Neural progenitor cell (in vitro differentiated cells): ENCODE results near the gene ADAMTS14. TPM values are rescaled to one million over a fixed set of nuclear protein-coding genes. Genes with fewer than 3 reads are reported as not detected.

Experiments used
- DNase-seq: peaks from one replicate; pipeline ENCODE4 v3.0.0-alpha.2; 2016; ENCODE audit warnings: low spot score
- H2AFZ ChIP-seq: fragments of 200-600 bp; sonication (generic); replicated peaks from 2 replicates; pipeline ENCODE4 v1.6.1; 2016; ENCODE audit warnings: antibody characterized with exemption
- H3F3A ChIP-seq: fragments of 200-600 bp; sonication (generic); 2 replicates; pipeline ENCODE4 v1.6.1; 2016; ENCODE audit warnings: antibody characterized with exemption, low read depth
- H3K27ac ChIP-seq: fragments of 200-600 bp; sonication (generic); 2 replicates; pipeline ENCODE4 v1.5.1; 2016; ENCODE audit warnings: mild to moderate bottlenecking
- H3K27me3 ChIP-seq: fragments of 200-600 bp; sonication (generic); 2 replicates; pipeline ENCODE4 v1.6.1; 2016; ENCODE audit warnings: mild to moderate bottlenecking, moderate library complexity
- H3K36me3 ChIP-seq: fragments of 200-600 bp; sonication (generic); 2 replicates; pipeline ENCODE4 v1.5.1; 2016
- H3K4me1 ChIP-seq: fragments of 200-600 bp; sonication (generic); 2 replicates; pipeline ENCODE4 v1.6.1; 2016; ENCODE audit warnings: mixed run types
- H3K4me2 ChIP-seq: fragments of 200-600 bp; sonication (generic); 2 replicates; pipeline ENCODE4 v1.6.1; 2016
- H3K4me3 ChIP-seq: fragments of 200-600 bp; sonication (generic); 2 replicates; pipeline ENCODE4 v1.5.1; 2016
- H3K79me2 ChIP-seq: fragments of 200-600 bp; sonication (generic); 2 replicates; pipeline ENCODE4 v1.6.1; 2016; ENCODE audit warnings: low read depth
- H3K9ac ChIP-seq: fragments of 200-600 bp; sonication (generic); 2 replicates; pipeline ENCODE4 v1.6.1; 2016
- H3K9me3 ChIP-seq: fragments of 200-600 bp; sonication (generic); 2 replicates; pipeline ENCODE4 v1.5.1; 2016; ENCODE audit warnings: low read depth
- H4K20me1 ChIP-seq: fragments of 200-600 bp; sonication (generic); 2 replicates; pipeline ENCODE4 v1.6.1; 2016; ENCODE audit warnings: low read depth
- H3K27ac Mint-ChIP-seq: 3 replicates; pipeline ENCODE4 v1.8.0; 2021; ENCODE audit warnings: mixed read lengths
- H3K27me3 Mint-ChIP-seq: 2 replicates; pipeline ENCODE4 v1.8.0; 2022; ENCODE audit warnings: low read depth, mild to moderate bottlenecking, inconsistent platforms, moderate library complexity, mixed read lengths; ENCODE audit not compliant: insufficient read depth
- H3K36me3 Mint-ChIP-seq: 3 replicates; pipeline ENCODE4 v1.8.0; 2021; ENCODE audit warnings: mixed read lengths
- H3K4me1 Mint-ChIP-seq: 3 replicates; pipeline ENCODE4 v1.8.0; 2021; ENCODE audit warnings: mixed read lengths
- H3K4me3 Mint-ChIP-seq: 3 replicates; pipeline ENCODE4 v1.8.0; 2021; ENCODE audit warnings: mild to moderate bottlenecking, moderate library complexity, mixed read lengths
- H3K9me3 Mint-ChIP-seq: 3 replicates; pipeline ENCODE4 v1.8.0; 2020; ENCODE audit warnings: mixed read lengths
- EZH2 ChIP-seq: fragments of 200-600 bp; sonication (generic); IDR thresholded peaks from 2 replicates; pipeline ENCODE4 v1.6.1; 2017; ENCODE audit warnings: antibody characterized with exemption, mild to moderate bottlenecking, moderate library complexity
- EZH2phosphoT487 ChIP-seq: fragments of 200-600 bp; sonication (generic); IDR thresholded peaks from 2 replicates; pipeline ENCODE4 v1.6.1; 2017; ENCODE audit warnings: antibody characterized with exemption
- total RNA-seq: library from RNA; depleted of rRNA; stranded (reverse); fragments of >200 nt; gene quantifications from 2 replicates; pipeline ENCODE4 v1.2.3, GENCODE V29; 2015; ENCODE audit warnings: low replicate concordance
- TF ChIP-seq, protein P1 (sequence below): fragments of 200-600 bp; sonication (generic); IDR thresholded peaks from 2 replicates; pipeline ENCODE4 v1.5.1; 2017; ENCODE audit warnings: antibody characterized with exemption, mild to moderate bottlenecking

The ADAMTS14 gene
- total RNA-seq, 1 donor from 2014 or later, result not detected

DNA sequence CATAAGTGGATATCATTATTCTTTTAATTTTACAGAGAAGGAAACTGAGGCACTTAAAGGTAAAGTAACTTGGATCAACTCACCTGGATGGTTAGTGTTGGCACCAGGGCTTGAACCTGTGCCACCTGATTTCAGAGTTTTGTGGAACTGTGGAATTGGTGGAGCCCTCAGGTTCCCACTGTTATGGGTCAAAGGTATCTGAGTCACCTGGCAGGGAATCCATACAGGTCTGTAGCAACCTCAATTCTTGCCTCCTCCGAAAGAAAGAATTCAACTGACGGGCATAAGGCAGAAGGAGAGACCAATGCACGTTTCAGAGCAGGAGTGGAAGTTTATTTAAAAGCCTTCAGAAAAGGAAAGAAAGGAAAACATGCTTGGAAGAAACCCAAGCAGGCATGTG, 25.2 kb upstream of the ADAMTS14 start:
- no peaks in the 10 kb centered on the region for H3K36me3 ChIP-seq
- H4K20me1 ChIP-seq, result no peaks in the 10 kb centered on the region
- no peaks in the 10 kb centered on the region for H3F3A ChIP-seq
- Mint-ChIP-seq H3K36me3 (no peaks in the 10 kb centered on the region), H3K4me1 (peaks cover 10% of the 10 kb centered on the region), H3K4me3 (no peak overlapping the region), H3K27me3 (no peaks in the 10 kb centered on the region), H3K9me3 (peaks cover 48% of the 10 kb centered on the region), H3K27ac (no peak overlapping the region)
- no peaks in the 10 kb centered on the region for H3K27me3 ChIP-seq
- no peak overlapping the region for H2AFZ ChIP-seq
- no peak overlapping the region for H3K4me2 ChIP-seq
- no peak overlapping the region for H3K4me3 ChIP-seq
- H3K9ac ChIP-seq, result no peak overlapping the region
- no peaks in the 10 kb centered on the region for H3K79me2 ChIP-seq
- peaks cover 8% of the 10 kb centered on the region for H3K4me1 ChIP-seq
- DNase-seq, result no peak
- TF ChIP-seq EZH2 (no peak), EZH2phosphoT487 (no peak)
- TF ChIP-seq, protein P1, sequence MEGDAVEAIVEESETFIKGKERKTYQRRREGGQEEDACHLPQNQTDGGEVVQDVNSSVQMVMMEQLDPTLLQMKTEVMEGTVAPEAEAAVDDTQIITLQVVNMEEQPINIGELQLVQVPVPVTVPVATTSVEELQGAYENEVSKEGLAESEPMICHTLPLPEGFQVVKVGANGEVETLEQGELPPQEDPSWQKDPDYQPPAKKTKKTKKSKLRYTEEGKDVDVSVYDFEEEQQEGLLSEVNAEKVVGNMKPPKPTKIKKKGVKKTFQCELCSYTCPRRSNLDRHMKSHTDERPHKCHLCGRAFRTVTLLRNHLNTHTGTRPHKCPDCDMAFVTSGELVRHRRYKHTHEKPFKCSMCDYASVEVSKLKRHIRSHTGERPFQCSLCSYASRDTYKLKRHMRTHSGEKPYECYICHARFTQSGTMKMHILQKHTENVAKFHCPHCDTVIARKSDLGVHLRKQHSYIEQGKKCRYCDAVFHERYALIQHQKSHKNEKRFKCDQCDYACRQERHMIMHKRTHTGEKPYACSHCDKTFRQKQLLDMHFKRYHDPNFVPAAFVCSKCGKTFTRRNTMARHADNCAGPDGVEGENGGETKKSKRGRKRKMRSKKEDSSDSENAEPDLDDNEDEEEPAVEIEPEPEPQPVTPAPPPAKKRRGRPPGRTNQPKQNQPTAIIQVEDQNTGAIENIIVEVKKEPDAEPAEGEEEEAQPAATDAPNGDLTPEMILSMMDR, result no peak
- H3K27ac ChIP-seq, result no peak overlapping the region
- H3K9me3 ChIP-seq, result no peaks in the 10 kb centered on the region

- H3K9me3 ChIP-seq, result no peaks in the 10 kb centered on the region
- peaks cover 58% of the 10 kb centered on the region for H3K9me3 Mint-ChIP-seq
These were observed 23.9 kb upstream of the ADAMTS14 start for GRCh38 chr10:70648427-70648826.

DNA sequence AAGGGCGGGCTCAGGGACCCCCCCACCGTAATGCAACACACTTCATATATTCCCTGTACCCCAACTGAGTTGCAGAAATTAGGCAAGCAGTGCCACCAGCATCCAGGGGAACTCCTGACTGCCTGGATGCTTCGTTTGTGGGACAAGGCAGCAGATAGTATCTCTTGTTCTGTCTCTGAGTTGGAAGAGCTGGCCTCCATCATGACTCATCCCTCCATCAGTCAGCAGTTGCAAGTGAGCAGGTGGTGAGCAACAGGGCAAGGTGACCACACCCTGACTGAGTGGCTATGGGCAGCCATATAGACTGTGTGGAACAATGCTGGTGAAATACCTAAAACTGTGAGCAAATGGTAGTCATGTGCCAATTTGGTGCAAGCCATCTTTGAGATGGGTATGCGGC, 22.8 kb upstream of the ADAMTS14 start:
- Histone ChIP-seq H3K27ac (no peak overlapping the region), H3K36me3 (no peaks in the 10 kb centered on the region), H3K4me2 (no peak overlapping the region), H3K9ac (no peak overlapping the region), H3K79me2 (no peaks in the 10 kb centered on the region), H3K4me1 (peaks cover 8% of the 10 kb centered on the region), H3K27me3 (no peaks in the 10 kb centered on the region), H3K9me3 (no peaks in the 10 kb centered on the region), H4K20me1 (no peaks in the 10 kb centered on the region), H3K4me3 (no peak overlapping the region), H3F3A (no peaks in the 10 kb centered on the region), H2AFZ (no peak overlapping the region)
- H3K4me1 Mint-ChIP-seq, result peaks cover 9% of the 10 kb centered on the region
- H3K36me3 Mint-ChIP-seq, result peaks cover 3% of the 10 kb centered on the region
- DNase-seq, result no peak
- no peak for TF ChIP-seq EZH2
- TF ChIP-seq, protein P1, result no peak
- peaks cover 3% of the 10 kb centered on the region for H3K27me3 Mint-ChIP-seq
- no peak overlapping the region for H3K4me3 Mint-ChIP-seq
- peaks cover 57% of the 10 kb centered on the region for H3K9me3 Mint-ChIP-seq
- H3K27ac Mint-ChIP-seq, result no peak overlapping the region

More at GRCh38 chr10:70648427-70648826, 23.9 kb upstream of the ADAMTS14 start:
- H3K27me3 Mint-ChIP-seq, result peaks cover 3% of the 10 kb centered on the region
- Histone ChIP-seq H3K36me3 (no peaks in the 10 kb centered on the region), H3F3A (no peaks in the 10 kb centered on the region), H3K4me2 (no peak overlapping the region), H3K4me3 (no peak overlapping the region), H3K9ac (no peak overlapping the region), H3K79me2 (no peaks in the 10 kb centered on the region), H2AFZ (no peak overlapping the region), H3K4me1 (peaks cover 8% of the 10 kb centered on the region), H4K20me1 (no peaks in the 10 kb centered on the region), H3K27me3 (no peaks in the 10 kb centered on the region), H3K27ac (no peak overlapping the region)
- no peak for TF ChIP-seq EZH2
- no peak for TF ChIP-seq EZH2phosphoT487
- TF ChIP-seq, protein P1, result no peak
- H3K4me1 Mint-ChIP-seq, result peaks cover 10% of the 10 kb centered on the region
- H3K36me3 Mint-ChIP-seq, result peaks cover 3% of the 10 kb centered on the region
- H3K27ac Mint-ChIP-seq, result no peak overlapping the region
- H3K4me3 Mint-ChIP-seq, result no peak overlapping the region
- DNase-seq, result peak; percentile 48
